Endothelial cell of umbilical vein (primary cell): Measurements from ENCODE around the gene KCNN3.

Experiments used
- CTCF ChIP-seq, 2 donors: IDR thresholded peaks; 1 replicate in 1 of 2; 2 replicates in 1 of 2; pipeline ENCODE4 v1.5.1; 2011; ENCODE audit warnings: low read length in 2 of 2, mild to moderate bottlenecking in 2 of 2, moderate library complexity in 2 of 2, control low read depth in 1 of 2, inconsistent platforms in 1 of 2, low read depth in 1 of 2; ENCODE audit not compliant: insufficient read depth in 1 of 2; ENCODE audit errors: extremely low read depth in 1 of 2
- EZH2 ChIP-seq: IDR thresholded peaks from 2 replicates; pipeline ENCODE4 v1.6.1; 2012; ENCODE audit warnings: borderline replicate concordance, low read depth, mild to moderate bottlenecking, moderate library complexity, low read length, inconsistent platforms; ENCODE audit not compliant: severe bottlenecking
- GATA2 ChIP-seq: IDR thresholded peaks from 2 replicates; pipeline ENCODE4 v1.7.0; 2011; ENCODE audit warnings: low read depth, mild to moderate bottlenecking, moderate library complexity, mixed read lengths, low read length; ENCODE audit not compliant: insufficient read length, insufficient read depth
- JUN ChIP-seq: IDR thresholded peaks from 2 replicates; pipeline ENCODE4 v1.6.1; 2011; ENCODE audit warnings: borderline replicate concordance, low read depth; ENCODE audit not compliant: insufficient read length, insufficient read depth
- MAX ChIP-seq: IDR thresholded peaks from 2 replicates; pipeline ENCODE4 v1.6.1; 2011; ENCODE audit not compliant: insufficient read depth, insufficient read length
- MYC ChIP-seq: IDR thresholded peaks from one replicate; pipeline ENCODE4 v1.6.1; 2011; ENCODE audit warnings: mild to moderate bottlenecking, low read depth, low read length
- POLR2A ChIP-seq: IDR thresholded peaks from 2 replicates; pipeline ENCODE4 v1.6.1; 2012; ENCODE audit warnings: low read depth, mild to moderate bottlenecking, control low read depth, low read length
- POLR2AphosphoS5 ChIP-seq: IDR thresholded peaks from 2 replicates; pipeline ENCODE4 v1.6.1; 2012; ENCODE audit warnings: low read depth, mild to moderate bottlenecking, control low read depth, low read length, moderate library complexity; ENCODE audit not compliant: insufficient read depth

GRCh38 chr1:154758346-154758745 is 111.7 kb downstream of the KCNN3 start:
- TF ChIP-seq CTCF (IDR thresholded peaks at IDR 0.05; ENCODE audit: extremely low read depth in 1 of 2, insufficient read depth in 1 of 2, low read depth in 1 of 2, low read length in 2 of 2) (no peak), JUN (no peak), POLR2AphosphoS5 (no peak), POLR2A (no peak), GATA2 (no peak), MYC (no peak), EZH2 (no peak), MAX (no peak)
